GM18909 (cell line): Measurements from ENCODE around the gene SMIM14.
"Not testable (repeated sequence)": the region's sequence is repeated elsewhere in the genome, so short reads cannot be mapped to it uniquely, and the experiment has no call there.

Experiments used
- ATAC-seq: cut with Tn5 transposase; IDR thresholded peaks from one replicate; pipeline ENCODE4 v1.9.1; 2021; ENCODE audit warnings: mild to moderate bottlenecking; ENCODE audit not compliant: unreplicated experiment, poor library complexity

SMIM14 gene

DNA sequence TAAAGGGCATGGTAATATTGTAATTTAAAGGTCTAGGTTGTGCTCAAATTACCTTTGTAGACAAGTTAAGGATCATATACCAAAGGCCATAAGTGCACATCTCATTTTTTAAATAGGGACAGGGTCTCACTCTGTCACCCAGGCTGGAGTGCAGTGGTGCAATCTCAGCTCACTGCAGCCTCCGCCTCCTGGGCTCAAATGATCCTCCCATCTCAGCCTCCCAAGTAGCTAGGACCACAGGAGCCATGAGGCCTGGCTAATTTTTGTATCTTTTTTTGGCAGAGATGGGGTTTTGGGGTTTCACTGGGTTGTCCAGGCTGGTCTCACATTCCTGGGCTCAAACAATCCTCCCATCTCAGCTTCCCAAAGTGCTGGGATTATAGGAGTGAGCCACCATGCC, 124.4 kb downstream of the SMIM14 start:
- not testable (repeated sequence) for ATAC-seq

DNA sequence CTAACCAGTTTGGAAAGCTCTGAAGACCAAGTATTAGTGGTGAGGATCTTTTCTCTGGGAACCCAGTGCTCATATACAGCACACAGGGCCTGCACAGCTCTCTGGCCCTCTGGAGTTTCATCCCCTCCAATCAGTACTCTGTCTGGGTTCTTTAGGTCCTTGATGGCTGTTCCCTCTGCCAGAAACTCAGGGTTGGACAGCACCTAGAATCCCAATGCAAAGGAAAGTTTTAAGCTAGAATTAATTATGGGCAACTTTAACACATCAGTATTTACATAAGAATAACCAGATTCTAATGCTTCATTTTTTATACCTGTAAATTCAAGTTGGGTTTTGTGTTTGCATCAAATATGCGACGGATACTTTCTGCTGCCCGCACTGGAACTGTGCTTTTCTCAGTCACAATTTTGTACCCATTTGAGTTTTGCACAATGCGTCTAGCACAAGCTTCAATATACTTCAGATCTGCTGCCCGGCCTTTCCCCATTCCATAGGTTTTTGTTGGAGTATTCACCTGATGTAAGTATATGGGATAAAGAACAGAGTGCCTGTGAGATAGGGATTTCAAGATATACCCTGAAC, 128.2 kb downstream of the SMIM14 start:
- ATAC-seq: no peak

DNA sequence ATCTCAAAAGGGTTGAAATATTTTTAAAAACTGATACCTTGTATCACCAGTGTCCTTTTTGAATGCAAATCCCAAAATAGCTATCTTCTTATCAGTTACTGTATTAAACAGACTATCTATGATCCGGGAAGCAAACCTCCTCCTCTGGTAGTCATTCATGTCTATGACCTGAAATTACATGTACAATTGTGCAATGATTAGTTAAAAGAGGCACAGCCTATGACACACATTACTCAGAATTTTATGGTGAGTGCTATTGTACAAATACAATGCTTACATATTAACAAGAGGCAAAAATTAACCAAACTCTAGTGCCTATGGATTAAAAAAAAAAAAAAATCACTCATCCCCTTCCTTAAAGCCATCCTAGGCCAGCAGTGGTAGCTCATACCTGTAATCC, 133.1 kb downstream of the SMIM14 start:
- no peak for ATAC-seq

DNA sequence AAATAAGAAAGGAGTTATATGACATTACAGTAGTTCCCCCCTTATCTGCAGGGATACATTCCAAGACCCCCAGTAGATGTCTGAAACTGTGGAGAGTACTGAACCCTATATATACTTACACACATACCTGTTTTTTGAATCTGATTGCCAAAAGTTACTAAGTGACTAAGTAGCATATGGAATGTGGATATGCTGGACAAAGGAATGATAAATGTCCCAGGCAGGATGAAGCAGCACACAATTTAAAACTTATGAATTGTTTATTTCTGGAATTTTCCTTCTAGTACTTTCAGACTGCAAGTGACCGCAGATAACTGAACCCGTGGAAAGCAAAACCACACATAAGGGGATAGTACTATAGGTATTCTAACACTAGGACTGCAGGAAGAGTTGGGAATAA, 134.1 kb downstream of the SMIM14 start:
- no peak for ATAC-seq

DNA sequence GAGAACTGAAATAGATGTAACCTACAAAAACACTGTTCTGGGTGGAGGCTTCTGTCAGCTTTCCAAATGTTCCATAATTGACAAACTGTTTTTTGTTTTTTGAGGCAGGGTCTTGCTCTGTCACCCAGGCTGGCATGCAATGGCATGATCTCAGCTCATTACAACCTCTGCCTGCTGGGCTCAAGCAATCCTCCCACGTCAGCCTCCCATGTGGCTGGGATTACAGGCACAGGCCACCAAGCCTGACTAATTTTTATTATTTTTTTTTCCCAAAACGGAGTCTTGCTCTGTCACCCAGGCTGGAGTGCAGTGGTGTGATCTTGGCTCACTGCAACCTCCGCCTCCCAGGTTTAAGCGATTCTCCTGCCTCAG, 136.0 kb downstream of the SMIM14 start:
- not testable (repeated sequence) for ATAC-seq

DNA sequence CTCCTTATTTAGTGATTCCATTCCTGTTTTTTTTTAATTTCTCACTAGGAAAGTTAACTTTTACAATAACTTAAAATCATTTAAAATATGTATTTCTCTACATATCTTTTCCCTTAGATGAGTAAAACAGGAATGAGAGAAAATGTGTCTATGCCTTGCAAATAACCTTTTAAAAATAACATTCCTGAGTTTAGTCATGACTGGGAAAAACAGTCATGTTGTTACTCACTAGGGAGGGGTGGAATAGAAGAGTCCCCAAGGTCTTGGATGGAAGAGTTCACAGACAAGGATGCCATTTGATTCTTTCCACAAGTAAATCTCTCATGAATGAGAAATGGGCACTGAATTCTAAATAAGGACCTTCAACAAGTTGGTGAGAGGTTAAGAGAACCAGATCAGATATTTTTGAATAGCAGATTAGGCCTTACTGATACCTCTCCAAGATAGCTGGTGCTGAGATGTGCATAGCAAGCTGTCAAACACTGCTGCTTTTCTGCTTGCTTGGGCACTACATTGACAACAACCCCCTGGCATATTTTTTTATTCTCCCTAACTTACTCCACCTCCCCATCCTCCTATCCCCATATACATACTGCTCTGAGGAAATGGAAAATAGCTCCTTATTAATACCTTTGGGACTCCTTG, 136.5 kb downstream of the SMIM14 start:
- no peak for ATAC-seq

DNA sequence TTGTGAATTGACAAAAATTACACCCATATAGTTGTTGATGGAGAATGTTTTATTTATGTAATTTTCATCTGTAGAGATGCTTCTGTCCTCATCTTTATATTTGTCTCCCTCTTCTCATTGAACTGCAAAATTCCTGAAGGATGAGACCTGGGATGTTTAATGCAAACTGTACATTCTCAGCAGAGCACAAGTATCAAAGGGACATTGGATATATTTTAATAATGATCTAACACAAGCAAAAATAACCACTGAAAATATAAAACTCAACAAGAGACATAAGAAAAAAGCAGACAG, 140.0 kb downstream of the SMIM14 start:
- ATAC-seq: no peak

DNA sequence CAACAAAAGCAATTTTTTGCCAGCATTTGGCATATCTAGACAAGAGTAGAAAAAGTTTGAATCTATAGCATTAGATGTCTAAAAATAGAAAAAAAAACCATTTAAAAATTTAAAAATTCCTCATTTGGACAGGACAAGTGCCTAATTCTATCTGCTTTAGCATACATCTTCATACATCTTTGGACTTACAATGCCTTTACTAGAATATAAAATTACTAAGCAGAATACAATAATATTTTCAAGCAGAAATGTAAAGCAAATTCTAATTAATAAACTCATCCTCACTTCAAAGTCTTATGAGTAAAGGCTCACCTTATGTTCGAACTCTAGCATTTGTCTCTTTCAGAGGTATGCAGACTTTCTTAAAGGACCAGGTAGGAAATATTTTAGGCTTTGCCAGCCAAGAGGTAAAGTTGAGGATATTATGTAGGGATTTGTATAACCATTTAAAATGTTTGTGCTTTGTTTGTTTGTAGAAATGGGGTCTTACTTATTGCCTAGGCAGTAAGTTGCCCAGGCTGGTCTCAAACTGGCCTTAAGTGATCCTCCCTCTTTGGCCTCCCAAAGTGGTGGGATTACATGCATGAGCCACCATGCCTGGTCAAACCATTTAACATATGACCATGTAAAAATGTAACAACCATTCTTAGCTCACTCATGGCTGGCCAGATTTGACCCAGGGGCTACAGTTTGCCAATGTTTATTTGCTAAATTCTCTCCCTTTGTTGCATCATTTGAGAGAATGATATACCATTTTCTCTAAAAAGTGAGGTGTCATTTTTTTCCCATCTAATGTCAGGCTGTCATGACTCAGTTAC, 140.5 kb downstream of the SMIM14 start:
- no peak for ATAC-seq
